Liver (tissue), 9 donors: ENCODE measurements around the gene PIGO. TPM values are rescaled to one million over a fixed set of nuclear protein-coding genes. Genes with fewer than 3 reads are reported as not detected.
A peak's percentile ranks its signal among the peaks of the same experiment; 100 is the strongest.

Source experiments
- DNase-seq: peaks from one replicate; pipeline ENCODE4 v3.0.0-alpha.2; 2017; ENCODE audit warnings: low spot score
- H3K27ac ChIP-seq, 2 donors: one replicate each; pipeline ENCODE4 v1.7.0; 2013; ENCODE audit warnings: inconsistent platforms in 2 of 2, low read length in 2 of 2, control low read depth in 1 of 2, low read depth in 1 of 2, mild to moderate bottlenecking in 1 of 2
- H3K27me3 ChIP-seq, 4 donors: one replicate each; pipeline versions ENCODE4 v1.6.1 to v1.7.0; 2013; ENCODE audit warnings: low read length in 3 of 4, inconsistent platforms in 1 of 4, mild to moderate bottlenecking in 1 of 4, moderate library complexity in 1 of 4; ENCODE audit not compliant: control insufficient read depth in 4 of 4, insufficient read depth in 4 of 4
- H3K36me3 ChIP-seq, 4 donors: one replicate each; pipeline versions ENCODE4 v1.6.1 to v1.7.0; 2013; ENCODE audit warnings: low read length in 3 of 4, mild to moderate bottlenecking in 3 of 4, low read depth in 1 of 4, moderate library complexity in 1 of 4; ENCODE audit not compliant: control insufficient read depth in 4 of 4, insufficient read depth in 3 of 4
- H3K4me1 ChIP-seq, 4 donors: one replicate each; pipeline versions ENCODE4 v1.6.1 to v1.7.0; 2013; ENCODE audit warnings: low read length in 3 of 4, mild to moderate bottlenecking in 3 of 4, moderate library complexity in 1 of 4; ENCODE audit not compliant: control insufficient read depth in 4 of 4, insufficient read depth in 4 of 4
- H3K4me3 ChIP-seq, 3 donors: one replicate each; pipeline versions ENCODE4 v1.6.1 to v1.7.0; 2013; ENCODE audit warnings: low read length in 3 of 3, control low read depth in 1 of 3, low read depth in 1 of 3, mild to moderate bottlenecking in 1 of 3
- H3K9ac ChIP-seq, 2 donors: one replicate each; pipeline ENCODE4 v1.7.0; 2013; ENCODE audit warnings: low read length in 2 of 2, mild to moderate bottlenecking in 2 of 2, moderate library complexity in 2 of 2, control low read depth in 1 of 2, low read depth in 1 of 2
- H3K9me3 ChIP-seq, 4 donors: one replicate each; pipeline versions ENCODE4 v1.6.1 to v1.7.0; 2013; ENCODE audit warnings: low read length in 3 of 4; ENCODE audit not compliant: control insufficient read depth in 4 of 4
- EGR1 ChIP-seq, 2 donors: IDR thresholded peaks; 2 replicates each; pipeline ENCODE4 v1.6.1; 2016 to 2018; ENCODE audit warnings: antibody characterized with exemption in 2 of 2, low read depth in 2 of 2
- FOXA1 ChIP-seq: IDR thresholded peaks from 2 replicates; pipeline ENCODE4 v1.6.1; 2016; ENCODE audit warnings: antibody characterized with exemption
- FOXA2 ChIP-seq: IDR thresholded peaks from 2 replicates; pipeline ENCODE4 v1.6.1; 2016; ENCODE audit warnings: antibody characterized with exemption
- GABPA ChIP-seq, 2 donors: IDR thresholded peaks in 1 of 2; conservative IDR thresholded peaks in 1 of 2; 2 replicates each; pipeline ENCODE4 v1.6.1; 2016; ENCODE audit warnings: antibody characterized with exemption in 2 of 2, mild to moderate bottlenecking in 1 of 2, moderate library complexity in 1 of 2
- HNF4A ChIP-seq, 2 donors: conservative IDR thresholded peaks; 2 replicates each; pipeline ENCODE4 v1.6.1; 2016; ENCODE audit warnings: antibody characterized with exemption in 2 of 2, mild to moderate bottlenecking in 2 of 2
- HNF4G ChIP-seq: IDR thresholded peaks from 2 replicates; pipeline ENCODE4 v1.6.1; 2016; ENCODE audit warnings: antibody characterized with exemption
- JUND ChIP-seq, 2 donors: IDR thresholded peaks; 2 replicates each; pipeline ENCODE4 v1.6.1; 2016; ENCODE audit warnings: antibody characterized with exemption in 2 of 2
- NR2F2 ChIP-seq: IDR thresholded peaks from 2 replicates; pipeline ENCODE4 v1.6.1; 2016; ENCODE audit warnings: antibody characterized with exemption
- RAD21 ChIP-seq, 2 donors: IDR thresholded peaks; 2 replicates each; pipeline ENCODE4 v1.6.1; 2016; ENCODE audit warnings: antibody characterized with exemption in 2 of 2, mild to moderate bottlenecking in 2 of 2
- RXRA ChIP-seq, 2 donors: IDR thresholded peaks; 2 replicates each; pipeline ENCODE4 v1.6.1; 2017 to 2018; ENCODE audit warnings: antibody characterized with exemption in 2 of 2, mild to moderate bottlenecking in 1 of 2
- SP1 ChIP-seq: IDR thresholded peaks from 2 replicates; pipeline ENCODE4 v1.6.1; 2018; ENCODE audit warnings: antibody characterized with exemption, mild to moderate bottlenecking
- TAF1 ChIP-seq: conservative IDR thresholded peaks from 2 replicates; pipeline ENCODE4 v1.6.1; 2016; ENCODE audit warnings: antibody characterized with exemption, mild to moderate bottlenecking
- YY1 ChIP-seq: IDR thresholded peaks from 2 replicates; pipeline ENCODE4 v1.6.1; 2016; ENCODE audit warnings: antibody characterized with exemption, mild to moderate bottlenecking
- WGBS: extraction: QIAGEN DNeasy Blood & Tissue Kit; methylation state at CpG from one replicate; pipeline ENCODE4 v1.1.7; 2013; 5-methylcytosine and 5-hydroxymethylcytosine counted together
- polyA plus RNA-seq, 2 donors: library from polyadenylated mRNA; stranded (reverse) in 1 of 2; unstranded in 1 of 2; fragments of 200-250 nt in 1 of 2; fragments of >200 nt in 1 of 2; fragmentation: Nextera tagmentation in 1 of 2; extraction: Ambion mirVana in 1 of 2; gene quantifications; one replicate each; pipeline versions ENCODE4 v1.2.1 to v1.2.3, GENCODE V29; 2013 to 2015
- total RNA-seq, 2 donors: library from RNA; depleted of rRNA; stranded (reverse); fragments of >200 nt; gene quantifications; one replicate each; pipeline ENCODE4 v1.2.3, GENCODE V29; 2014
- TF ChIP-seq, protein P1 (sequence below): IDR thresholded peaks from 2 replicates; pipeline ENCODE4 v1.6.1; 2016; ENCODE audit warnings: antibody characterized with exemption, mild to moderate bottlenecking
- TF ChIP-seq, protein P2 (sequence below): IDR thresholded peaks from 2 replicates; pipeline ENCODE4 v1.6.1; 2016; ENCODE audit warnings: antibody characterized with exemption
- TF ChIP-seq, protein P3 (sequence below): fragments of 150-350 bp; IDR thresholded peaks from 2 replicates; pipeline ENCODE4 v1.5.1; 2017; ENCODE audit warnings: improper control_type of control experiment, low read depth, low read length; ENCODE audit not compliant: missing input control
- TF ChIP-seq, protein P4 (sequence below): IDR thresholded peaks from 2 replicates; pipeline ENCODE4 v1.6.1; 2016; ENCODE audit warnings: antibody characterized with exemption
- TF ChIP-seq, protein P5 (sequence below): IDR thresholded peaks from 2 replicates; pipeline ENCODE4 v1.6.1; 2016; ENCODE audit warnings: antibody characterized with exemption
- donor health status: healthy.
- donor health status: healthy.
- donor health status: healthy.
- donor health status: healthy.
- donor health status: healthy.

PIGO gene
- total and polyA plus RNA-seq, 4 donors, result 10.5 to 16.0 (median 15.5) TPM

DNA sequence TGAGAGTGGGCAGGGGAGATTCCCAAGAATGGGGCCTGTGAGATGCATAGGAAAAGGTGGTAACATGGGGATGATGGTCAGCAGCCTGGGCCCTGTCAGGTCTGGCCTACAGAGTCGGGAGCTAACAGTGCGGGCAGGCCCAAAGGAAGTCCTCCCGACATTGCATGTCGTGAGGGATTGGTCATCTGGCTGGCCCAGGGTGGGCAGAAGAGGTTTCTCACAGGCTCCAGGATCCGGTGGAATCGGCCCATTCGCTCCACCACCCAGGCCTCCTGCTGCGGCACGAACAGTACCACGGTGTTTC, 6.0 kb upstream of the PIGO start:
- no peaks in the 10 kb centered on the region for H3K9me3 ChIP-seq
- H3K4me1 ChIP-seq, result peaks cover 0 to 23% (median 18%) of the 10 kb centered on the region in 4 donors
- peak overlapping the region; percentile 86 to 90 for H3K9ac ChIP-seq
- WGBS, result 1% methylated on average over 10 of the region's 10 CpGs
- TF ChIP-seq, protein P1, sequence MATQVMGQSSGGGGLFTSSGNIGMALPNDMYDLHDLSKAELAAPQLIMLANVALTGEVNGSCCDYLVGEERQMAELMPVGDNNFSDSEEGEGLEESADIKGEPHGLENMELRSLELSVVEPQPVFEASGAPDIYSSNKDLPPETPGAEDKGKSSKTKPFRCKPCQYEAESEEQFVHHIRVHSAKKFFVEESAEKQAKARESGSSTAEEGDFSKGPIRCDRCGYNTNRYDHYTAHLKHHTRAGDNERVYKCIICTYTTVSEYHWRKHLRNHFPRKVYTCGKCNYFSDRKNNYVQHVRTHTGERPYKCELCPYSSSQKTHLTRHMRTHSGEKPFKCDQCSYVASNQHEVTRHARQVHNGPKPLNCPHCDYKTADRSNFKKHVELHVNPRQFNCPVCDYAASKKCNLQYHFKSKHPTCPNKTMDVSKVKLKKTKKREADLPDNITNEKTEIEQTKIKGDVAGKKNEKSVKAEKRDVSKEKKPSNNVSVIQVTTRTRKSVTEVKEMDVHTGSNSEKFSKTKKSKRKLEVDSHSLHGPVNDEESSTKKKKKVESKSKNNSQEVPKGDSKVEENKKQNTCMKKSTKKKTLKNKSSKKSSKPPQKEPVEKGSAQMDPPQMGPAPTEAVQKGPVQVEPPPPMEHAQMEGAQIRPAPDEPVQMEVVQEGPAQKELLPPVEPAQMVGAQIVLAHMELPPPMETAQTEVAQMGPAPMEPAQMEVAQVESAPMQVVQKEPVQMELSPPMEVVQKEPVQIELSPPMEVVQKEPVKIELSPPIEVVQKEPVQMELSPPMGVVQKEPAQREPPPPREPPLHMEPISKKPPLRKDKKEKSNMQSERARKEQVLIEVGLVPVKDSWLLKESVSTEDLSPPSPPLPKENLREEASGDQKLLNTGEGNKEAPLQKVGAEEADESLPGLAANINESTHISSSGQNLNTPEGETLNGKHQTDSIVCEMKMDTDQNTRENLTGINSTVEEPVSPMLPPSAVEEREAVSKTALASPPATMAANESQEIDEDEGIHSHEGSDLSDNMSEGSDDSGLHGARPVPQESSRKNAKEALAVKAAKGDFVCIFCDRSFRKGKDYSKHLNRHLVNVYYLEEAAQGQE, result no peak
- TF ChIP-seq FOXA1 (no peak), RXRA (IDR thresholded peaks at IDR 0.05) (no peak), RAD21 (IDR thresholded peaks at IDR 0.05) (no peak), HNF4A (conservative IDR thresholded peaks at IDR 0.05) (no peak), TAF1 (no peak), HNF4G (no peak), FOXA2 (no peak), GABPA (IDR thresholded peaks at IDR 0.05 in 1 of 2, conservative IDR thresholded peaks at IDR 0.05 in 1 of 2) (no peak), NR2F2 (no peak), YY1 (no peak), SP1 (no peak), EGR1 (IDR thresholded peaks at IDR 0.05; ENCODE audit: low read depth in 2 of 2) (no peak), JUND (IDR thresholded peaks at IDR 0.05) (no peak)
- TF ChIP-seq, protein P2, sequence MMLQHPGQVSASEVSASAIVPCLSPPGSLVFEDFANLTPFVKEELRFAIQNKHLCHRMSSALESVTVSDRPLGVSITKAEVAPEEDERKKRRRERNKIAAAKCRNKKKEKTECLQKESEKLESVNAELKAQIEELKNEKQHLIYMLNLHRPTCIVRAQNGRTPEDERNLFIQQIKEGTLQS, result no peak
- TF ChIP-seq, protein P3, sequence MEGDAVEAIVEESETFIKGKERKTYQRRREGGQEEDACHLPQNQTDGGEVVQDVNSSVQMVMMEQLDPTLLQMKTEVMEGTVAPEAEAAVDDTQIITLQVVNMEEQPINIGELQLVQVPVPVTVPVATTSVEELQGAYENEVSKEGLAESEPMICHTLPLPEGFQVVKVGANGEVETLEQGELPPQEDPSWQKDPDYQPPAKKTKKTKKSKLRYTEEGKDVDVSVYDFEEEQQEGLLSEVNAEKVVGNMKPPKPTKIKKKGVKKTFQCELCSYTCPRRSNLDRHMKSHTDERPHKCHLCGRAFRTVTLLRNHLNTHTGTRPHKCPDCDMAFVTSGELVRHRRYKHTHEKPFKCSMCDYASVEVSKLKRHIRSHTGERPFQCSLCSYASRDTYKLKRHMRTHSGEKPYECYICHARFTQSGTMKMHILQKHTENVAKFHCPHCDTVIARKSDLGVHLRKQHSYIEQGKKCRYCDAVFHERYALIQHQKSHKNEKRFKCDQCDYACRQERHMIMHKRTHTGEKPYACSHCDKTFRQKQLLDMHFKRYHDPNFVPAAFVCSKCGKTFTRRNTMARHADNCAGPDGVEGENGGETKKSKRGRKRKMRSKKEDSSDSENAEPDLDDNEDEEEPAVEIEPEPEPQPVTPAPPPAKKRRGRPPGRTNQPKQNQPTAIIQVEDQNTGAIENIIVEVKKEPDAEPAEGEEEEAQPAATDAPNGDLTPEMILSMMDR, result no peak
- TF ChIP-seq, protein P4, sequence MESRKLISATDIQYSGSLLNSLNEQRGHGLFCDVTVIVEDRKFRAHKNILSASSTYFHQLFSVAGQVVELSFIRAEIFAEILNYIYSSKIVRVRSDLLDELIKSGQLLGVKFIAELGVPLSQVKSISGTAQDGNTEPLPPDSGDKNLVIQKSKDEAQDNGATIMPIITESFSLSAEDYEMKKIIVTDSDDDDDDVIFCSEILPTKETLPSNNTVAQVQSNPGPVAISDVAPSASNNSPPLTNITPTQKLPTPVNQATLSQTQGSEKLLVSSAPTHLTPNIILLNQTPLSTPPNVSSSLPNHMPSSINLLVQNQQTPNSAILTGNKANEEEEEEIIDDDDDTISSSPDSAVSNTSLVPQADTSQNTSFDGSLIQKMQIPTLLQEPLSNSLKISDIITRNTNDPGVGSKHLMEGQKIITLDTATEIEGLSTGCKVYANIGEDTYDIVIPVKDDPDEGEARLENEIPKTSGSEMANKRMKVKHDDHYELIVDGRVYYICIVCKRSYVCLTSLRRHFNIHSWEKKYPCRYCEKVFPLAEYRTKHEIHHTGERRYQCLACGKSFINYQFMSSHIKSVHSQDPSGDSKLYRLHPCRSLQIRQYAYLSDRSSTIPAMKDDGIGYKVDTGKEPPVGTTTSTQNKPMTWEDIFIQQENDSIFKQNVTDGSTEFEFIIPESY, result no peak
- TF ChIP-seq, protein P5, sequence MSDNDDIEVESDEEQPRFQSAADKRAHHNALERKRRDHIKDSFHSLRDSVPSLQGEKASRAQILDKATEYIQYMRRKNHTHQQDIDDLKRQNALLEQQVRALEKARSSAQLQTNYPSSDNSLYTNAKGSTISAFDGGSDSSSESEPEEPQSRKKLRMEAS, result no peak
- H3K27me3 ChIP-seq, result no peaks in the 10 kb centered on the region
- H3K27ac ChIP-seq, result peak overlapping the region; percentile 79 to 81
- peak; percentile 49 for DNase-seq
- peak overlapping the region; percentile 48 to 96 (median 87) for H3K4me3 ChIP-seq
- H3K36me3 ChIP-seq, result peaks cover 13 to 44% (median 23%) of the 10 kb centered on the region in 4 donors
